ENCODE results near the gene CFAP141. TPM values are rescaled to one million over a fixed set of nuclear protein-coding genes. Genes with fewer than 3 reads are reported as not detected.

The CFAP141 gene
- total and polyA plus RNA-seq, 2 of the 4 experiments (the other 2 are of a cell fraction): not detected

GRCh38 chr1:154198756-154199562 is 7.2 kb downstream of the CFAP141 start:
- Histone ChIP-seq H3K79me1 (ENCODE audit: low read depth in 1 of 2, low read length in 2 of 2) (no peaks in the 10 kb centered on the region), H2AK5ac (ENCODE audit: low read depth, low read length) (no peak overlapping the region), H2BK20ac (ENCODE audit: low read depth, low read length) (no peak overlapping the region), H4K8ac (ENCODE audit: low read depth in 2 of 2, low read length in 2 of 2) (peak overlapping the region in 1 of 2 experiments; percentile 87; a peak in 2 of 4 replicates), H2BK120ac (ENCODE audit: low read depth, low read length) (no peak overlapping the region), H4K91ac (ENCODE audit: insufficient read depth, low read depth, low read length) (no peak overlapping the region), H4K20me1 (ENCODE audit: insufficient read depth, low read length) (no peaks in the 10 kb centered on the region), H2AK9ac (replicated peaks; ENCODE audit: low read depth, low read length, poor library complexity) (no peak overlapping the region), H3K4me3 (ENCODE audit: insufficient read depth, low read depth, low read length) (peak overlapping the region; percentile 19; the same call in 1 of the 2 replicates), H3K27ac (ENCODE audit: insufficient read depth, low read length) (no peak overlapping the region), H3K9me3 (ENCODE audit: control insufficient read depth, insufficient read depth, low read length) (no peaks in the 10 kb centered on the region), H3K23ac (ENCODE audit: low read depth, low read length) (0 out of 2 replicates have a peak overlapping the region, but pooled peaks have one; percentile 81), H3K56ac (ENCODE audit: extremely low read depth, insufficient read depth, low read length) (no peak overlapping the region), H3K9ac (ENCODE audit: low read depth, low read length) (peak overlapping the region; percentile 24; the same call in 1 of the 2 replicates), H3K9me1 (ENCODE audit: insufficient read depth, low read length) (no peaks in the 10 kb centered on the region), H3K27me3 (ENCODE audit: control insufficient read depth, insufficient read depth, low read length) (peaks cover 13% of the 10 kb centered on the region), H2AFZ (replicated peaks; ENCODE audit: low read length, poor library complexity) (peak overlapping the region; percentile 94), H3K18ac (ENCODE audit: low read depth, low read length) (no peak overlapping the region), H2BK5ac (ENCODE audit: low read depth, low read length, poor library complexity, severe bottlenecking) (no peak overlapping the region), H3K36me3 (ENCODE audit: control insufficient read depth, insufficient read depth, low read length) (no peaks in the 10 kb centered on the region), H2BK15ac (ENCODE audit: low read depth, low read length) (no peak overlapping the region), H3K14ac (replicated peaks; ENCODE audit: low read depth, low read length) (no peak overlapping the region), H3K4me1 (ENCODE audit: control insufficient read depth, insufficient read depth, low read length) (no peaks in the 10 kb centered on the region; the same call in 1 of the 2 replicates), H3K4me2 (ENCODE audit: low read depth, low read length) (peak overlapping the region; percentile 72), H4K5ac (ENCODE audit: low read depth, low read length) (no peak overlapping the region; the same call in 1 of the 2 replicates), H3K4ac (ENCODE audit: low read depth, low read length) (no peak overlapping the region)
- intact Hi-C loops (cut with micrococcal nuclease) (loop anchor here (1.0 to 5.0 kb wide), 2 partner anchors 73 to 128 kb away; partner anchors contain the start of genes ATP8B2 and HAX1), dilution Hi-C loops (cut with HindIII; ENCODE audit: low sequenced_read_pairs, unreplicated experiment) (no loop called here), in situ Hi-C loops (cut with MboI; ENCODE audit: low sequenced_read_pairs) (no loop called here)
- WGBS, 2 experiments (ENCODE audit: extremely low coverage in 2 of 2, insufficient read length in 1 of 2): 13% methylated on average over 2 of the region's 5 CpGs; no CpG with 5 or more reads in 1 of the 2 experiments
- ChIA-PET POLR2A (ENCODE audit: unreplicated experiment) (interaction anchor here (0.5 kb wide), 1 partner anchor 39 kb away, joined by 12 read pairs; no protein-coding TSS in a partner anchor), CTCF (interaction anchor here (0.6 to 1.9 kb wide), 10 partner anchors 12 to 348 kb away, joined by 3 to 6 read pairs (median 3); no protein-coding TSS in a partner anchor)
- TF ChIP-seq, protein P1, sequence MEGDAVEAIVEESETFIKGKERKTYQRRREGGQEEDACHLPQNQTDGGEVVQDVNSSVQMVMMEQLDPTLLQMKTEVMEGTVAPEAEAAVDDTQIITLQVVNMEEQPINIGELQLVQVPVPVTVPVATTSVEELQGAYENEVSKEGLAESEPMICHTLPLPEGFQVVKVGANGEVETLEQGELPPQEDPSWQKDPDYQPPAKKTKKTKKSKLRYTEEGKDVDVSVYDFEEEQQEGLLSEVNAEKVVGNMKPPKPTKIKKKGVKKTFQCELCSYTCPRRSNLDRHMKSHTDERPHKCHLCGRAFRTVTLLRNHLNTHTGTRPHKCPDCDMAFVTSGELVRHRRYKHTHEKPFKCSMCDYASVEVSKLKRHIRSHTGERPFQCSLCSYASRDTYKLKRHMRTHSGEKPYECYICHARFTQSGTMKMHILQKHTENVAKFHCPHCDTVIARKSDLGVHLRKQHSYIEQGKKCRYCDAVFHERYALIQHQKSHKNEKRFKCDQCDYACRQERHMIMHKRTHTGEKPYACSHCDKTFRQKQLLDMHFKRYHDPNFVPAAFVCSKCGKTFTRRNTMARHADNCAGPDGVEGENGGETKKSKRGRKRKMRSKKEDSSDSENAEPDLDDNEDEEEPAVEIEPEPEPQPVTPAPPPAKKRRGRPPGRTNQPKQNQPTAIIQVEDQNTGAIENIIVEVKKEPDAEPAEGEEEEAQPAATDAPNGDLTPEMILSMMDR (conservative IDR thresholded peaks at IDR 0.05; ENCODE audit: low read depth, low read length): peak; percentile 64
- TF ChIP-seq SMC3 (IDR thresholded peaks at IDR 0.05; ENCODE audit: low read depth, low read length) (peak; percentile 51), CEBPB (IDR thresholded peaks at IDR 0.05; ENCODE audit: low read depth, low read length) (peak; percentile 42; the same call in 1 of the 2 replicates), MAFK (IDR thresholded peaks at IDR 0.05; ENCODE audit: low read depth, low read length) (no peak), MAZ (IDR thresholded peaks at IDR 0.05; ENCODE audit: borderline replicate concordance, low read depth, low read length) (peak; percentile 72), POLR2A (IDR thresholded peaks at IDR 0.05; ENCODE audit: low read depth, low read length) (no peak), RAD21 (IDR thresholded peaks at IDR 0.05; ENCODE audit: low read length) (peak; percentile 57)
- DNase-seq (peak; percentile 69), ATAC-seq (ENCODE audit: low read depth) (peak; percentile 91)
- BruUV-seq (replicated peaks): no TSS peak
